DLD1 (cell line): ENCODE measurements around the gene KNSTRN.

Experiments
- in situ Hi-C: cut with HindIII; loops from 2 replicates; pipeline ENCODE4 v1.10.0; 2017; ENCODE audit warnings: low sequenced_read_pairs

The KNSTRN gene

DNA sequence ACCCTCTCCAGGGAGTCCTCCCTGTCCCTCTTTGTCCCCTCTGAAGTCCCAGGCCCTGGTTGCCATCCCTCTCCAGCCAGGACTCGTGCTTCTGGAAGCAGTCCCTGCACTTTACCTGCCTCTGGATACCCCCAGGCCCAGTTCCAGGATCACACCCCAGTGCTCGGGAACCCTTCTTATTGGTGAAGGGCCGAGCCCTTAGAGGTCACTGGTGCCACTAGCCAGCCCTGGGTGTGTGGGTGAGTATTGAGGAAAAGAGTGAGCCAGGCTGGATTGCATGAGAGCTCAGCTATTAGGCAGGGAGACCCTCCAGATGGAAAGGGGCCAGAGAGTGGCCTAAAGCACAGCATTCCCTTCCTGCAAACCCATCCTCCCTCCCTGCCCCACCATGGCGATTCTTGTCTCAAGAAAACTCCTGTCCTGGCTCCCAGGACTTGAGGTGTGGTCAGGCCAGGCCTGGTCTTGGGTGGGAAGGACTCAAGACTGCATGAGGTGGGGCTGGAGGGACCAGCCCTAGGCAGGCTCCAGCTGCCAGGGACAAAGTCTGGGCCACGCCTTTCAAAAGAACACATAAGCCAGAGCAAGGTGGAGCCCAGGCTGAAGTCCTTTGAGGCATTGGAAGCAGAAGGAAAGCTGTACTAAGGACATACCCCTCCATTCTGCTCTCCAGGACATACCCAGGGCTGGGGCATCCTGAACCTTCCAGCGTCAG is 36.5 kb upstream of the KNSTRN start:
- in situ Hi-C loops, result no loop called here

DNA sequence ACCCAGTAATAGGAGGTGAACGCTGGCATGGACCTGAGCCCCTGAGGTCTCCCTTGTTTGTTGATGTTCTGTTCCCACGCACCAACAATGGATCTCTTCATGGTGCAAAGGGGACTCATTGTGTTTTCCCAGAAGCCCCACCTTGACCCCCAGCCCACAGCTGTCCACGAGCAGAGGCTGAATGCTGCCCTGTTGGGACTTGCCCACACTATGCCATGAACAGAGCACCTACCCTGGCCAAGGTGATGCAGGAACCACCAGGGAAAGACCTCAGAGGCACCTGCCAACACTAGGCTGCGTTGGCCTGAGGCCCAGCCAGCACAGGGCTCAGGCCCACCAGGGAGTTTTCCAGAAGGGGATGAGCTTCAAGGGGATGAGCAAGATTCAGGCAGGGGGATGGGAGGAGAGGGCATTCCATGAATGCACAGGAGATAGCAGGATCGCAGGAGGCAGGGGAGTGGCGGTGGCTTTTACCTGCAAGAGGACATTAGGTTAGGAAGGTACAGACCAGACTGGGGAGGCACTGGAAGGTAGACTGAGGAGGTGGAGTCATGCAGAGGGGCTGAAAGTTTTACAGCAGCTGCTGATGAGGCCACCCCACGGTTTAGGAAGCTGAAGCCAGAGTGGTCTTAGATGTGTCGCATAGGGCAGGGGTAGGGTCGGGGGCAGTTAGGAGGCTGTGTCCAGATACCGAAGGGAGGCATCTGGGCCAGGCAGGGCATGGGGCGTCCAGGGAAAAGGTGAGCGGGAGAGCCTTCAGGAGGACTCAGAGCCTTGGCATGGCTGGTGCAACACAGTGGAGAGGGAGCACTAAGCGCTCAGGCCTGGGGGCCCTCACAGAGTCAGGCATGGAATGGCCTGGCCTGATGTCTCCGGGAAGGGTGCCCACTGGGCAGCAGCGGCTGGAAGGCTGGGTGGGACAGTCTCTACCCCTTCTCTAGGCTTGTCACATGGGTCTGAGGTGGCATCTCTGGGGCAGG is 35.7 kb upstream of the KNSTRN start:
- in situ Hi-C loops, result no loop called here

DNA sequence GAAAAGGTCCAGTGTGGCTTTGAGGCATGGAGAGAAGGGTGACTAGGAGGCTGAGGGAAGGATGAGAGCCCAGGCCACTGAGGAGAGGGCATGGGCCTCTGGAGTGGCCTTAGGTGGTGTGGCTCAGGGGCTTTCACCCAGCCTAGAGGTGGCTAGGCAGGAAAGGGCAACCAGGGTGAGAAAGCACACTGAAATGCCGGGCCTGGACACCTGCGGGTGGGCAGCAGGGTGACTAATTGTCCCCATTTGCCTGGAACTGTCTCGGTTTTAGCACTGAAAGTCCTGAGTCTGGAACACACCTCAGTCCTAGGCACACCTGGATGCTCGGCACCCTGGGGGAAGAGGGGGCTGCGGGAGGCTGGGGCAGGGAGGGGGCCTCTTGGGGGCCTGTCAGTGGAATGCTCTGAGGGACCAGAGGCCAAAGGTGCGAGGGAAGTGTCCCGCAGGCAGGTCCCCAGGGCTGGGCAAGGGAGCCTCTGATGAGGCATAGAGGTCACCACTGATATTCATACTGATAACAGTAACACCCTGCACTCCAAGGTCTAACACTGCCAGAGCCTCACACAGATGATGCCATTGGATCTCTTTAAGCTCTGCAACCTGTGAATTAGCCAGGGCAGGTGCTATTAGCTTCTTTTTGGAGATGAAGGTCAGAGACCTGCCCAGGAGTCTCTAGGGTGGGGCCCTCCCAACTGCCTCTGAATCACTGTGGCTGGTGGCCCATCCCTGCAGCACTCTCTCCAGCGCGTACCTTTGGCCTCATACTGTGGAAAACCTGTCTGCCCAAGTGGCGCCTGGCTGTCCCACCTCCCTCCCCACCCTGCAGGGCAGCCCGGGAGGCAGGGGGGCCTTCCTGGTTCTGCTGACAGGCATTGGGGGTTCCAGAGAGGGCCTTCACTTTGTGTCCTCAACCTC is 34.7 kb upstream of the KNSTRN start:
- in situ Hi-C loops, result no loop called here

DNA sequence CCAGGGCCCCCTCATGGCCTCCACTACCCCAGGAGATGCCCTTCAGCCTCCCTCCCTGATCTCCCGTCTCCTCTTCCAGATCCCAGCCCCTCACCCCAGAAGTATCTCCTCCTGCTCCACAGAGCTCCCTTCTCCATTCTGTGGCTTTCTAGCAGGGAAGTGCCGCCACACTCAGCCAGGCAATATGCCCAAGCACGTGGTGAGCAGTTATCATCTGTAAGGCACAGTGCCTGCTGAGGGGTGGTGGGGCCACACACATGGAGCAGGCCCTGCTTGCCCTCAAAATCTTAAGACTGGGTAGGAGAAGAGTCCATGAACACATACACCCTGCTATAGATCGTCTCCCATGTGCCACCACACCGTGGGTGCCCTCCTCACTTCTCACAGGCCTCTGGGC is 34.0 kb upstream of the KNSTRN start:
- in situ Hi-C loops, result no loop called here

DNA sequence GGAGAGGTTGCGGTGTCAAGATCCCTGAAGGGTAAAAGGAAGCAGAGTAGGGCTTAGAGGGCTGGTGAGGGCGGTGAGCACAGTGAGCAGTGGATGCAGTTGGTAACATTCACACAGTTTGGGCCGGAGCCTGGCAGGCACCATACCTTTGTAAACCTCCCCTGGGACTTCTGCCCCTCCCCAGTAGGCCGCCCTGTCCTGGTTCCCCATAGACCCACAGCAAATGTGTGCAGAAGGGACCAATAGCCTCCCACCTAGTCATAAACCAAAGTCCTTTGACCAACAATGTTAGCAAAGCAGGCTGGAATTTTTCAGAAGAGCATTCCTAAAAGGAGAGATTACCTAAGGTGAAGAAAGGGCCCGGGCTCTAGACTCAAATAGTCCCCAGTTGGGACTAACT is 33.4 kb upstream of the KNSTRN start:
- in situ Hi-C loops, result no loop called here

DNA sequence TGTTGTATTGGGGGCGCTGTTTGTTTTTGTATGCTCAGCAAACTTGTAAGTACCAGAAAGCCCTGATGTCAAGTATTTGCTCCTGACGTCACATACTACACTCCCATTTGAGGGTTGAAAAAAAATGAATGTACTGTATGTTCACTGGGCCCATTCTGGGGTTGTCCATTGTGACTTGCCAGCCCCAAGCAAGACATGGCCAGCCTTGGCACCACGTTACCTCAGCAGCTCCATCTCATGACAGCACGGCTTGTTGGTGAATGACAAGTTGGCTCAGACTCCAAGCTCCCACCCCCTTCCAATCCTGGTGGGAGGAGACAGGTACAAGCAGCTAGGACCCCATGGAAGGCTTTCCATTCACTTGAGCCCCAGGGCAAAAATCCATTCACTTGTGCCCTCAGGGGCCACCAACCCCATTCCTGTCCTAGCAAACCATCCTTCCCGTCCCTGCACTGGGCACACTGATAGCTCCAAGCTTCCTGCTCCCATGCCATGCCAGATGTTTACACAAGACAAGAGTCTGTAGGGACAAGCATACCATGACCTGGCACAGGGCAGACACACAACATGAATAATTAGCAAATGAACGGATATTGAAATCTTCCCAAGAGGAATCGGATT is 30.1 kb upstream of the KNSTRN start:
- in situ Hi-C loops, result no loop called here

DNA sequence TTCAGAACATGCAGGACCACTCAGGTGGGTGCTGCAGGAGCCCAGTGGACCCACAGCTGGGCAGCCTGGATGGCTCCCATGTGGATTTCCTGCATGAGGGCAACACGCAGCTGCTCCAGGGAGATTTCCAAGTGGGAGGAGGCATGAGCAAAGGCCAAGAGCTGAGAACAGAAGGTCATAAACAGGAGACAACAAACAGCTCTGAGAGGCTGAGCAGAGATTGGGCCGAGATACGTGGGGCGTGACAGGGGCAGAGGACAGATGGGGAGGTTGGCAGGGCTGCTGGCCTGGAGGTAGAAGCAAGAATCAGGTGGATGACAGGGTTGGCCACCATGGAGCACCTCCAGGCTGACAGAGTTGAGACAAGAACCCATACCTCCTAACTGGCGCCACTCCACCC is 28.8 kb upstream of the KNSTRN start:
- in situ Hi-C loops, result no loop called here

DNA sequence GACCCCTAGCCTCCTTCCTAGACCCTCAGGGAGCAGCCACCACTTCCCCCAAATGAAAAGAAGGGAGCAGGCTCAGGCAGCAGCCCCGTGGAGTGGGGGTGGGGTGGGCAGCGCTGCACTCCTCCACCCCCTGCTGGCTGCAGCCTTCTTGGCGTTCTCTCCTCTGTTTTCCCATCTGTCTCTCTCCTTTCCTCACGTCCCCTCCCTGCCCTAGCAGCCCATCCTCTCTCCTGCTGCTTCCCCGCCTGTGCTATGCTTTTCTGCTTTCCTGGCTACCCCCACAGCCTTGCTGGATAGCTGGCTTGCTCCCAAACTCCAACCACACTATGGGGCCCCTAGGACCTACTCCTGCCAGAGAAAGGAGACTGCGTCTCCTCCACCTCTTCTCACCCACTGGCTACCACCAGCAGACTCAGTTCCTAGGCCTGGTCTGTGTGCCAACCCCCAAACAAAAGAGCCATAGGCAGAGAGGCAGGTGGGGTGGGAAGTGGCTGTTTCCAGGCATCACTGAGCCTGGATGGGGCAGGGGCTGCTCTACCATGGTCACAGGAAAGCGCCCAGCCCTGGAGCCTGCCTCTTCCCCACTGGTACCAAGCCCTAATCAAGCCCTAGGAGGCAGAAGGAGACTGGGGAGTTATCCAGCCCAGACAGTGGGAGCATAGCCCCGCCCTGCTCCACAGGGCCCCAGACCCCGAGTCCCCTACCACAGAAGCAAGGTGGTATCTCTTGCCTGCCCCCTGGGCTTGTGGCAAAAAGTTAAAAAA is 27.9 kb upstream of the KNSTRN start:
- in situ Hi-C loops, result no loop called here

DNA sequence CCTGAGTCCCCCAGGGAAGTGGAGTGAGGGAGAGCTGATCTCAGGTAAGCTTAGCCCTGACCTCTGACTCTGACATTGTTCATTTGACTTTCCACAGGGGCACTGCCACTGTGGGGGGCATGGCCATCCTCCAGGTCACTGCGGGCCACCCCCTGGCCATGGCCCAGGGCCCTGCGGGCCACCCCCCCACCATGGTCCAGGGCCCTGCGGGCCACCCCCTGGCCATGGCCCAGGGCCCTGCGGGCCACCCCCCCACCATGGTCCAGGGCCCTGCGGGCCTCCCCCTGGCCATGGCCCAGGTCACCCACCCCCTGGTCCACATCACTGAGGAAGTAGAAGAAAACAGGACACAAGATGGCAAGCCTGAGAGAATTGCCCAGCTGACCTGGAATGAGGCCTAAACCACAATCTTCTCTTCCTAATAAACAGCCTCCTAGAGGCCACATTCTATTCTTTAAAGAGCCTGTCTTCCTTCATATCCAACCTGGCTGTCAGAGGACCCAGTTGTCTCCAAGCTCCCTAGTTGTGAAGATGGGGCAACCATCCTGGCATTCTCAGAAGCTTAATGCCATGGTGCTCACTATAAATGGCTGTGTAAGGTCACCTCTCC is 26.4 kb upstream of the KNSTRN start:
- in situ Hi-C loops, result no loop called here

DNA sequence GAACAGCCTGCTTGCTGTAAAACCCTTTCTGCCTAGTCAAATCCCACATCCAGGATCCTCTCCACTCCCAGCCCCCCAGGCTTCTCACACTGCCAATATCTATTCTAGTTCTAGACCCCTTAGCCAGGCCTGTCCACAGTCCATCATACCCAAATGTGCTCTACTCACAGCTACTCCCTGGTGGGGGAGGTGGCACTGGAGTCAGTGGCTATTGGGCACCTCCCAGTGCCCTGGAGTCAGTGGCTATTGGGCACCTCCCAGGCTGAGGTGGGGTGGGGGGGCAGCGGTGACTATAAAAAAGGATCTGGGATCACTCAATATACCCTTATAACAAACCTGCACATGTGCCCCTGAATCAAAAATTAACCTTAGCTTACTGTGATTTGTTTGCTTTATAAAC is 25.3 kb upstream of the KNSTRN start:
- in situ Hi-C loops, result no loop called here

DNA sequence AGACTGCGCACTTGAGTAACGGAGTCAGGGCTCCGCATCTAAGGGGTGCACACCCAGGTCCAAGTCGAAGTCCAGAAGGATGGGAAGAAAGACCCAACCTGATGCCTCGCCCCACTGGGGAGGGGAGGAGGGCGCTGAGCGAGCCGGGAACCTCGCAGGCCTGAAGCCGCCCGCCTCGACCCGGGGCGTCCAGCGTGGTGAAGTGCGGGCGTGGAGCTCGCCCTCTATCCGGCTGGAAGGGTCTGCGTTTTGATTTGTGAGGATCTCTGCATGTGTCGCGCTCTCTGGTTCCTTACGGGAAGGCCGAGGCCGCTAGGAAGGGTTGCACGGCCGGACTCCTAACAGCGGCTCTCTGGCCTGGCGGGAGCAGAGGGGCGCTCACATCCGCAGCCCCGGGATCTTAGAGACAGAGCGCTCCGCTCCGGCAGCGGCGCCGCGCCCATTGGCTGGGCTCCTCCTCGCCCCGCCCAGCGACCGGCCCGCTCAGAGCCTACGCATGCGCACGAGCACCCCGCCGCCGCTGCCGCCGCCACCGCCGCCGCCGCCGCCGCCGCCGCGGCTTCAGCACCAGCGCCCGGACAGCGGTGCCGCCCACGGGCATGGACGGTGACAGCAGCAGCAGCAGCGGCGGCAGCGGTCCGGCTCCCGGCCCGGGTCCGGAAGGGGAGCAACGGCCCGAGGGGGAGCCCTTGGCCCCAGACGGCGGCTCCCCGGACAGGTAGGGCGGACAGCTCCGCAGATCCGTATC is 24.6 kb upstream of the KNSTRN start, which contains the start of gene DISP2:
DISP2 (plus strand) TSS at position 497 of the 748 bp plus-strand sequence; CDS start at position 600, 103 bp downstream.
- in situ Hi-C loops, result no loop called here

DNA sequence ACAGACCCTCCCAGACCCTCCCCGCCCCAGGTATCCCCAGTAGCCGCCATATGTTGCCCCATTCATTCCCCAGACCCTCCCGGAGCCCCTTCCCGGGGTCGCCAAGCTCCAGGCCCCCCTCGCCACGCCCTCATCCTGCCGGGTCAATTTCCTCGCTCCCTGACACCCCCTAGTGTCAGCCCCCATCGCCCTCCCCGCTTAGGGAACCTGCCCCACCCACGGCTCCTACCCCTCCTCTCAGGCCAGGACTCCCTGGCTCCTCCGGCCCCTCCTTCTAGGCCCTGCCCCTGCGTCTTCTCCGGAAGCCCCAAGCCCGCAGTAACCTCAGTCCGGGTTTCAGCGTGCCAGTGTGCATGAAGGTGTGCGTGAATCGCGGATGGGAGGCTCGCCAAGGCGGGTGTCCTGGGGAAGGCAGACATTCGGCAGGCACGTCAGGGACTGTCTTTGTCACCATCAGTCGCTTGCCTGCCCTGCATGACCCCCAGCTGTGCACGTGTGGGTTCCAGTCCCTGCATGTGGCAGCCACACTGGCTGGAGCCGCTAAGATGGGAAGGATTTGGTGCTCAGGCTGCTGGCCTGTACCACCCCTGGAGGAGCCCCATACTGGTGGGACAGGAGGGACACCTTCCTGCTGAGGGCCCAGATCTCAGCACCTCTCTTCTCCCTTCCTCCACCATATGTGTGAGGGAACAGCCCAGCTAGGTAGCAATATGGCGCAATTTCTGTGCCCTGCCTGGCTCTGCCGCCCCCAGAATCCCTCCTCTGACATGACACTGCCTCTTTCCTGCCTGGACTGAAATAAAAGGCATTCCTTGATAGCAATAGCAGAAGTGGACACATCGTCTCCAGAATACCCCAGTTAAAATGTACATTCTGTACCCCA is 23.8 kb upstream of the KNSTRN start:
- in situ Hi-C loops, result no loop called here

DNA sequence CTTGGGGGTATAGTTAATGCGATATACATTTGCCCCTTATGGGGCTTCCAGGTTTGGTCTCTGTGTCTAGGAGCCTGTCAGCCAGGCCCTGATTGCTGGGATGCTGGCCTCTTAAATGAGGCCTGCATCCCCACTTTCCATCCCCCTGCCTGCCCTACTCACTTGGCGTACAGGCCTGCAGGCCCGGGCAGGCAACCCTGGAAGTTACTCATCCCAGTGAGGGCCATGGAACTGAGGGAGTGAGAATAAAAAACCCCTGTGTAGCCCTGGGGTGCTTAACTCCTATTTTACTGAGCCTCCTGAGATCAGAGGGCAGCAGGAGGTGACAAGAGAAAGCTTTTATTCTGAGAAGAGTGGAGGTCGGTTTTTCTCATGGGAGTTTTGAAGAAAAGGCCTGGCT is 22.5 kb upstream of the KNSTRN start:
- in situ Hi-C loops, result no loop called here

DNA sequence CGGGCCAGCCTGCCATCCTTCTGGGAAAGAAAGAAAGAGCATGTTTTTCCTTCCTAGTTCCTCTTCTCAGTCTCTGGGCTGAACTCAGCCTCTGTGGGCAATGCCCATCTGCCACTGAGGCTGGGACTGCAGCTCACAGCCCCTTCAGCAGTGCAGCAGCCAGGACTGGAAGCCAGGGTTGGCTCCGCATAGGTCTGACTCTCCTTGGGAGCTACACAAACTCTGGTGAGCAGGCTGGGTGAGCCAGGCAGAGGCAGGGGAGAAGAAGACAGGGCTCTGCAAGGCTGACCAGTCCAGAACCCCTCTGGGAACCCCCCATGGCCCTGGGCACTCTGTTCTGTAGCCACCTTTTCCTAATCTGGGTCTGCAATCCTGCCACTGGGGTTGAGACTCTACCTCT is 20.9 kb upstream of the KNSTRN start:
- in situ Hi-C loops, result no loop called here

DNA sequence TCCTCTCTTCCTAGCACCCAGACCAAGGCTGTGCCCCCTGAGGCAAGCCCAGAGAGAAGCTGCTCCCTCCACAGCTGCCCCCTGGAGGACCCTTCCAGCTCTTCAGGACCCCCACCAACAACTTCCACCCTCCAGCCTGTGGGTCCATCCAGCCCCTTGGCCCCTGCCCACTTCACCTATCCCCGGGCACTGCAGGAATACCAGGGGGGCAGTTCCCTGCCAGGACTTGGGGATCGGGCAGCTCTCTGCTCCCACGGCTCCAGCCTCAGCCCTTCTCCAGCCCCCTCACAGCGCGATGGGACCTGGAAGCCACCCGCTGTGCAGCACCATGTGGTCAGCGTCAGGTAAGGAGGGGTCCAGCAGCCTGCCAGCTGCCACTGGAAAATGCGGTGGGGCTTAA is 18.9 kb upstream of the KNSTRN start:
- in situ Hi-C loops, result no loop called here

DNA sequence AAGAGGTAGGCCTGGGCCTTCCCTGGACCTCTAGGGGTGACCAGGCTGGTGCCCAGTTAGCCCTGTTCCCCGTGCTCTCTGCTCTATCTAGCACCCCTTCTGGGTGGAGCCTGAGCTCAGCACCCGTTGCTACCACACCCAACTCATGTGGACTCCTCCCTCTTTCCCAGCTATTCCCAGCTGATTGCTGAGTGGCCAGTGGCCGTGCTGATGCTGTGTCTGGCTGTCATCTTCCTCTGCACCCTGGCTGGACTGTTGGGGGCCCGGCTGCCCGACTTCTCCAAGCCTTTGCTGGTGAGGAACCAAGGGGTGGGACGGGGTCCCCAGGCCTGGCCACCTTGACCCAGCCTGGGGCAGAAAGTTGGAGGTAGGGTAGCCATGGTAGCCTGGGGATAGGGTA is 18.3 kb upstream of the KNSTRN start:
- in situ Hi-C loops, result no loop called here

DNA sequence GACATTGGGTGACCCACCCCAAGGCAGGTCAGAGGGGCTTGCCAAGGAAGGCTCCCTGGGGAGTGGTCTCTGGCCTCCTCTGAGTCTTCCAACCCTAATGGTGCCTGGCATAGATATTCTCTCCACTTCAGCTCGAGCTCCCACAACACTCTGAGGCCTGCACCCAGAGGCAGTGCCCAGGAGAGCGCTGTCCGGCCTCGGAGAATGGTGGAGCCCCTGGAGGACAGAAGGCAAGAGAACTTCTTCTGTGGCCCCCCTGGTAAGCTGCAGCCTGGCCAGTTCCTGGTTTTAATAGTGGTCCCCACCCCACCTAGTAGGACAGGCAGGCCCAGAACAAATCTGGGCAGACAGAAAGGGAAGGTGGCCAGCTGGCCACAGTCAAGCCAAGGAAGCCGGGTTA is 17.5 kb upstream of the KNSTRN start:
- in situ Hi-C loops, result no loop called here
